Liver (tissue), 9 donors: ENCODE results near the gene ABCC11. TPM values are rescaled to one million over a fixed set of nuclear protein-coding genes. Genes with fewer than 3 reads are reported as not detected.

Source experiments
- DNase-seq: peaks from one replicate; pipeline ENCODE4 v3.0.0-alpha.2; 2017; ENCODE audit warnings: low spot score
- H3K27ac ChIP-seq, 2 donors: one replicate each; pipeline ENCODE4 v1.7.0; 2013; ENCODE audit warnings: inconsistent platforms in 2 of 2, low read length in 2 of 2, control low read depth in 1 of 2, low read depth in 1 of 2, mild to moderate bottlenecking in 1 of 2
- H3K27me3 ChIP-seq, 4 donors: one replicate each; pipeline versions ENCODE4 v1.6.1 to v1.7.0; 2013; ENCODE audit warnings: low read length in 3 of 4, inconsistent platforms in 1 of 4, mild to moderate bottlenecking in 1 of 4, moderate library complexity in 1 of 4; ENCODE audit not compliant: control insufficient read depth in 4 of 4, insufficient read depth in 4 of 4
- H3K36me3 ChIP-seq, 4 donors: one replicate each; pipeline versions ENCODE4 v1.6.1 to v1.7.0; 2013; ENCODE audit warnings: low read length in 3 of 4, mild to moderate bottlenecking in 3 of 4, low read depth in 1 of 4, moderate library complexity in 1 of 4; ENCODE audit not compliant: control insufficient read depth in 4 of 4, insufficient read depth in 3 of 4
- H3K4me1 ChIP-seq, 4 donors: one replicate each; pipeline versions ENCODE4 v1.6.1 to v1.7.0; 2013; ENCODE audit warnings: low read length in 3 of 4, mild to moderate bottlenecking in 3 of 4, moderate library complexity in 1 of 4; ENCODE audit not compliant: control insufficient read depth in 4 of 4, insufficient read depth in 4 of 4
- H3K4me3 ChIP-seq, 3 donors: one replicate each; pipeline versions ENCODE4 v1.6.1 to v1.7.0; 2013; ENCODE audit warnings: low read length in 3 of 3, control low read depth in 1 of 3, low read depth in 1 of 3, mild to moderate bottlenecking in 1 of 3
- H3K9ac ChIP-seq, 2 donors: one replicate each; pipeline ENCODE4 v1.7.0; 2013; ENCODE audit warnings: low read length in 2 of 2, mild to moderate bottlenecking in 2 of 2, moderate library complexity in 2 of 2, control low read depth in 1 of 2, low read depth in 1 of 2
- H3K9me3 ChIP-seq, 4 donors: one replicate each; pipeline versions ENCODE4 v1.6.1 to v1.7.0; 2013; ENCODE audit warnings: low read length in 3 of 4; ENCODE audit not compliant: control insufficient read depth in 4 of 4
- ATF3 ChIP-seq: IDR thresholded peaks from 2 replicates; pipeline ENCODE4 v1.6.1; 2016; ENCODE audit warnings: antibody characterized with exemption
- CTCF ChIP-seq: fragments of 150-350 bp; IDR thresholded peaks from 2 replicates; pipeline ENCODE4 v1.5.1; 2017; ENCODE audit warnings: improper control_type of control experiment, low read depth, low read length; ENCODE audit not compliant: missing input control
- EGR1 ChIP-seq, 2 donors: IDR thresholded peaks; 2 replicates each; pipeline ENCODE4 v1.6.1; 2016 to 2018; ENCODE audit warnings: antibody characterized with exemption in 2 of 2, low read depth in 2 of 2
- FOXA1 ChIP-seq: IDR thresholded peaks from 2 replicates; pipeline ENCODE4 v1.6.1; 2016; ENCODE audit warnings: antibody characterized with exemption
- GABPA ChIP-seq, 2 donors: IDR thresholded peaks in 1 of 2; conservative IDR thresholded peaks in 1 of 2; 2 replicates each; pipeline ENCODE4 v1.6.1; 2016; ENCODE audit warnings: antibody characterized with exemption in 2 of 2, mild to moderate bottlenecking in 1 of 2, moderate library complexity in 1 of 2
- HNF4A ChIP-seq, 2 donors: conservative IDR thresholded peaks; 2 replicates each; pipeline ENCODE4 v1.6.1; 2016; ENCODE audit warnings: antibody characterized with exemption in 2 of 2, mild to moderate bottlenecking in 2 of 2
- HNF4G ChIP-seq: IDR thresholded peaks from 2 replicates; pipeline ENCODE4 v1.6.1; 2016; ENCODE audit warnings: antibody characterized with exemption
- MAX ChIP-seq: IDR thresholded peaks from 2 replicates; pipeline ENCODE4 v1.6.1; 2016; ENCODE audit warnings: antibody characterized with exemption
- RAD21 ChIP-seq, 2 donors: IDR thresholded peaks; 2 replicates each; pipeline ENCODE4 v1.6.1; 2016; ENCODE audit warnings: antibody characterized with exemption in 2 of 2, mild to moderate bottlenecking in 2 of 2
- REST ChIP-seq: IDR thresholded peaks from 2 replicates; pipeline ENCODE4 v1.6.1; 2016; ENCODE audit warnings: antibody characterized with exemption, mild to moderate bottlenecking
- RXRA ChIP-seq, 2 donors: IDR thresholded peaks; 2 replicates each; pipeline ENCODE4 v1.6.1; 2017 to 2018; ENCODE audit warnings: antibody characterized with exemption in 2 of 2, mild to moderate bottlenecking in 1 of 2
- ZBTB33 ChIP-seq: IDR thresholded peaks from 2 replicates; pipeline ENCODE4 v1.6.1; 2016; ENCODE audit warnings: antibody characterized with exemption
- WGBS: extraction: QIAGEN DNeasy Blood & Tissue Kit; methylation state at CpG from one replicate; pipeline ENCODE4 v1.1.7; 2013; 5-methylcytosine and 5-hydroxymethylcytosine counted together
- polyA plus RNA-seq, 2 donors: library from polyadenylated mRNA; stranded (reverse) in 1 of 2; unstranded in 1 of 2; fragments of 200-250 nt in 1 of 2; fragments of >200 nt in 1 of 2; fragmentation: Nextera tagmentation in 1 of 2; extraction: Ambion mirVana in 1 of 2; gene quantifications; one replicate each; pipeline versions ENCODE4 v1.2.1 to v1.2.3, GENCODE V29; 2013 to 2015
- total RNA-seq, 2 donors: library from RNA; depleted of rRNA; stranded (reverse); fragments of >200 nt; gene quantifications; one replicate each; pipeline ENCODE4 v1.2.3, GENCODE V29; 2014
- donor health status: healthy.
- donor health status: healthy.
- donor health status: healthy.
- donor health status: healthy.
- donor health status: healthy.

The ABCC11 gene
- total and polyA plus RNA-seq, 4 donors, result 1.4 to 22.3 (median 2.7) TPM

DNA sequence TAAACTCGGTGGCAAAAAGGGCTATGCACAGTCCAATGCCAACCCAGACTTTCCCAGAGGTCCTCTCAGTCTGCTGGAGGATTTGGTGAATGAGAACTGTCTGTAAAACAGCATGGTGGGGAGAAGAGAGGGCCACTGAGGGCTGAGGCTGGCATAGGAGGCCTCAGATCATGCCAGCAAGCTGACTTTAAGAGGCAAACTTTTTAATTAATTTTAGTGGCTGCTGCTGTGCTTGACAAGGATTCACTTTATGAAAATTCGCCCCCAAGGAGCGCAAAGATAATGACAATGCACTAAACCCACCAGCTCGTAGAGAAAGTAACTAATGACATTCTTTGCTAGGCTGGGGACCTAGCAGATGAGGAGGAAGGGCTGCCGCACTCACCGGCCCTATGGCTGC, 106.5 kb downstream of the ABCC11 start:
- WGBS, result 89% methylated on average over 6 of the region's 6 CpGs
- H3K4me1 ChIP-seq, result no peaks in the 10 kb centered on the region
- H3K4me3 ChIP-seq, result no peak overlapping the region
- no peak for DNase-seq
- TF ChIP-seq HNF4G (no peak), REST (no peak), MAX (no peak), RAD21 (IDR thresholded peaks at IDR 0.05) (no peak), ZBTB33 (no peak), FOXA1 (no peak), GABPA (IDR thresholded peaks at IDR 0.05 in 1 of 2, conservative IDR thresholded peaks at IDR 0.05 in 1 of 2) (no peak), HNF4A (conservative IDR thresholded peaks at IDR 0.05) (no peak), EGR1 (IDR thresholded peaks at IDR 0.05; ENCODE audit: low read depth in 2 of 2) (no peak), CTCF (no peak)
- no peaks in the 10 kb centered on the region for H3K9me3 ChIP-seq
- H3K36me3 ChIP-seq, result no peaks in the 10 kb centered on the region
- H3K27me3 ChIP-seq, result no peaks in the 10 kb centered on the region
- H3K9ac ChIP-seq, result no peak overlapping the region
- H3K27ac ChIP-seq, result no peak overlapping the region

GRCh38 chr16:48139517-48139916, 107.8 kb downstream of the ABCC11 start:
- 91% methylated on average over 3 of the region's 3 CpGs for WGBS
- Histone ChIP-seq H3K27ac (no peak overlapping the region), H3K9ac (no peak overlapping the region), H3K27me3 (no peaks in the 10 kb centered on the region), H3K9me3 (no peaks in the 10 kb centered on the region), H3K36me3 (no peaks in the 10 kb centered on the region), H3K4me3 (no peak overlapping the region), H3K4me1 (no peaks in the 10 kb centered on the region)
- DNase-seq, result no peak
- no peak for TF ChIP-seq MAX
- TF ChIP-seq EGR1 (IDR thresholded peaks at IDR 0.05; ENCODE audit: low read depth in 2 of 2), result no peak
- TF ChIP-seq RXRA (IDR thresholded peaks at IDR 0.05), result no peak
- TF ChIP-seq ATF3, result no peak
- no peak for TF ChIP-seq FOXA1
